SH-SY5Y (cell line): ENCODE measurements around the gene CENPT.

Experiments used
- GATA2 ChIP-seq: IDR thresholded peaks from 2 replicates; pipeline ENCODE4 v1.6.1; 2011; ENCODE audit warnings: mild to moderate bottlenecking, low read depth, low read length
- GATA3 ChIP-seq: IDR thresholded peaks from 2 replicates; pipeline ENCODE4 v1.6.1; 2011; ENCODE audit warnings: low read depth, mild to moderate bottlenecking, low read length, moderate library complexity

- TF ChIP-seq GATA2 (no peak), GATA3 (no peak)
Observed at GRCh38 chr16:67833415-67834241, 13.9 kb downstream of the CENPT start.
